SU-DHL-6 (cell line): Measurements from ENCODE around the gene ITSN2.

Source experiments
- EZH2phosphoT487 ChIP-seq: fragments of 200-600 bp; sonication (generic), shearing (Covaris generic); conservative IDR thresholded peaks from 2 replicates; pipeline ENCODE4 v1.6.1; 2018; ENCODE audit warnings: mild to moderate bottlenecking, antibody characterized with exemption, low read length, moderate library complexity, mixed read lengths
- TF ChIP-seq, protein P1 (sequence below): fragments of 200-600 bp; sonication (generic); IDR thresholded peaks from one replicate; pipeline ENCODE4 v1.5.1; 2017; ENCODE audit warnings: antibody characterized with exemption, mild to moderate bottlenecking, low read length, moderate library complexity; ENCODE audit not compliant: insufficient read depth, poor library complexity, severe bottlenecking

- TF ChIP-seq, protein P1, sequence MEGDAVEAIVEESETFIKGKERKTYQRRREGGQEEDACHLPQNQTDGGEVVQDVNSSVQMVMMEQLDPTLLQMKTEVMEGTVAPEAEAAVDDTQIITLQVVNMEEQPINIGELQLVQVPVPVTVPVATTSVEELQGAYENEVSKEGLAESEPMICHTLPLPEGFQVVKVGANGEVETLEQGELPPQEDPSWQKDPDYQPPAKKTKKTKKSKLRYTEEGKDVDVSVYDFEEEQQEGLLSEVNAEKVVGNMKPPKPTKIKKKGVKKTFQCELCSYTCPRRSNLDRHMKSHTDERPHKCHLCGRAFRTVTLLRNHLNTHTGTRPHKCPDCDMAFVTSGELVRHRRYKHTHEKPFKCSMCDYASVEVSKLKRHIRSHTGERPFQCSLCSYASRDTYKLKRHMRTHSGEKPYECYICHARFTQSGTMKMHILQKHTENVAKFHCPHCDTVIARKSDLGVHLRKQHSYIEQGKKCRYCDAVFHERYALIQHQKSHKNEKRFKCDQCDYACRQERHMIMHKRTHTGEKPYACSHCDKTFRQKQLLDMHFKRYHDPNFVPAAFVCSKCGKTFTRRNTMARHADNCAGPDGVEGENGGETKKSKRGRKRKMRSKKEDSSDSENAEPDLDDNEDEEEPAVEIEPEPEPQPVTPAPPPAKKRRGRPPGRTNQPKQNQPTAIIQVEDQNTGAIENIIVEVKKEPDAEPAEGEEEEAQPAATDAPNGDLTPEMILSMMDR, result no peak
- no peak for TF ChIP-seq EZH2phosphoT487
Observed at GRCh38 chr2:24394998-24395397, 34.7 kb upstream of the ITSN2 start.
